Nephron (organoid): ENCODE measurements around the gene C3.

ENCODE experiments used
- H3K27ac Mint-ChIP-seq, 3 experiments: 2 replicates each; pipeline ENCODE4 v1.8.0; 2020; ENCODE audit warnings: mixed read lengths in 3 of 3, mild to moderate bottlenecking in 2 of 3, moderate library complexity in 1 of 3
- H3K27me3 Mint-ChIP-seq: 2 replicates; pipeline ENCODE4 v1.8.0; 2021; ENCODE audit warnings: low read depth, mild to moderate bottlenecking, moderate library complexity, mixed read lengths
- H3K36me3 Mint-ChIP-seq: 2 replicates; pipeline ENCODE4 v1.8.0; 2020; ENCODE audit warnings: low read depth, mixed read lengths
- H3K4me1 Mint-ChIP-seq: 2 replicates; pipeline ENCODE4 v1.8.0; 2020; ENCODE audit warnings: mixed read lengths
- H3K4me3 Mint-ChIP-seq, 3 experiments: 2 replicates each; pipeline ENCODE4 v1.8.0; 2020; ENCODE audit warnings: mild to moderate bottlenecking in 3 of 3, mixed read lengths in 3 of 3, moderate library complexity in 2 of 3
- H3K9me3 Mint-ChIP-seq: 2 replicates; pipeline ENCODE4 v1.8.0; 2020; ENCODE audit warnings: mixed read lengths
- TF ChIP-seq, protein P1 (sequence below), 3 experiments: fragments of 200-600 bp; sonication (generic); IDR thresholded peaks; one replicate each; pipeline ENCODE4 v1.5.0; 2021; ENCODE audit warnings: antibody characterized with exemption in 3 of 3; ENCODE audit not compliant: unreplicated experiment in 3 of 3

Gene C3

GRCh38 chr19:6694147-6694815, 26.2 kb downstream of the C3 start:
- Mint-ChIP-seq H3K36me3 (no peaks in the 10 kb centered on the region), H3K27ac (no peak overlapping the region), H3K4me3 (no peak overlapping the region), H3K4me1 (no peaks in the 10 kb centered on the region), H3K27me3 (no peaks in the 10 kb centered on the region), H3K9me3 (no peaks in the 10 kb centered on the region)
- TF ChIP-seq, protein P1, sequence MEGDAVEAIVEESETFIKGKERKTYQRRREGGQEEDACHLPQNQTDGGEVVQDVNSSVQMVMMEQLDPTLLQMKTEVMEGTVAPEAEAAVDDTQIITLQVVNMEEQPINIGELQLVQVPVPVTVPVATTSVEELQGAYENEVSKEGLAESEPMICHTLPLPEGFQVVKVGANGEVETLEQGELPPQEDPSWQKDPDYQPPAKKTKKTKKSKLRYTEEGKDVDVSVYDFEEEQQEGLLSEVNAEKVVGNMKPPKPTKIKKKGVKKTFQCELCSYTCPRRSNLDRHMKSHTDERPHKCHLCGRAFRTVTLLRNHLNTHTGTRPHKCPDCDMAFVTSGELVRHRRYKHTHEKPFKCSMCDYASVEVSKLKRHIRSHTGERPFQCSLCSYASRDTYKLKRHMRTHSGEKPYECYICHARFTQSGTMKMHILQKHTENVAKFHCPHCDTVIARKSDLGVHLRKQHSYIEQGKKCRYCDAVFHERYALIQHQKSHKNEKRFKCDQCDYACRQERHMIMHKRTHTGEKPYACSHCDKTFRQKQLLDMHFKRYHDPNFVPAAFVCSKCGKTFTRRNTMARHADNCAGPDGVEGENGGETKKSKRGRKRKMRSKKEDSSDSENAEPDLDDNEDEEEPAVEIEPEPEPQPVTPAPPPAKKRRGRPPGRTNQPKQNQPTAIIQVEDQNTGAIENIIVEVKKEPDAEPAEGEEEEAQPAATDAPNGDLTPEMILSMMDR (IDR thresholded peaks at IDR 0.05; ENCODE audit: unreplicated experiment in 3 of 3) = no peak

GRCh38 chr19:6693681-6694080, 26.8 kb downstream of the C3 start:
- TF ChIP-seq, protein P1 (IDR thresholded peaks at IDR 0.05; ENCODE audit: unreplicated experiment in 3 of 3) = no peak
- no peaks in the 10 kb centered on the region for H3K27me3 Mint-ChIP-seq
- H3K36me3 Mint-ChIP-seq = no peaks in the 10 kb centered on the region
- H3K4me3 Mint-ChIP-seq = no peak overlapping the region
- H3K27ac Mint-ChIP-seq = no peak overlapping the region
- H3K9me3 Mint-ChIP-seq = no peaks in the 10 kb centered on the region
- no peaks in the 10 kb centered on the region for H3K4me1 Mint-ChIP-seq

GRCh38 chr19:6693056-6693471, 27.4 kb downstream of the C3 start:
- no peak overlapping the region for H3K4me3 Mint-ChIP-seq
- TF ChIP-seq, protein P1 (IDR thresholded peaks at IDR 0.05; ENCODE audit: unreplicated experiment in 3 of 3) = no peak
- no peaks in the 10 kb centered on the region for H3K36me3 Mint-ChIP-seq
- H3K27me3 Mint-ChIP-seq = no peaks in the 10 kb centered on the region
- no peak overlapping the region for H3K27ac Mint-ChIP-seq
- H3K4me1 Mint-ChIP-seq = no peaks in the 10 kb centered on the region
- no peaks in the 10 kb centered on the region for H3K9me3 Mint-ChIP-seq

- H3K4me1 Mint-ChIP-seq = no peaks in the 10 kb centered on the region
- H3K27me3 Mint-ChIP-seq = no peaks in the 10 kb centered on the region
- H3K9me3 Mint-ChIP-seq = no peaks in the 10 kb centered on the region
- no peak overlapping the region for H3K4me3 Mint-ChIP-seq
- TF ChIP-seq, protein P1 (IDR thresholded peaks at IDR 0.05; ENCODE audit: unreplicated experiment in 3 of 3) = no peak
- no peak overlapping the region for H3K27ac Mint-ChIP-seq
- no peaks in the 10 kb centered on the region for H3K36me3 Mint-ChIP-seq
Measured at GRCh38 chr19:6692027-6692426, 28.4 kb downstream of the C3 start.

DNA sequence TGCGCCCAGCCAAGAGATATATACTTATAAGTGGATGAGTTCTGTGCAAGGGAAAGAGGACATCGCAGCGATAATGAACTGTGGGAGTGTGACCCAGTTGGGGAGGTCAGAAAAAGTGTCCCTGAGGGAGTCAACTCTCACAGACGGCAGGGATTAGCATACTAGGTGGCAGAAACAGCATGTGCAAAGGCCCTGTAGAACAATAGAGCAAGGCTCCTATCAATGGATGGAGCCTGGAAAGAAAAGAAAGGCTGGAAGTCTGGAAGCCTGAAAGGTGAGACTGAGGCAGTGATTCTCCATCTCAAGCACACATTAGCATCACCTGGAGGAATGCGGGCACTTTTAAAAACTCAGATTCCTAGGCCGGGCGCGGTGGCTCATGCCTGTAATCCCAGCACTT, 29.1 kb downstream of the C3 start:
- Mint-ChIP-seq H3K27me3 (peaks cover 3% of the 10 kb centered on the region), H3K4me1 (no peaks in the 10 kb centered on the region), H3K36me3 (no peaks in the 10 kb centered on the region), H3K9me3 (no peaks in the 10 kb centered on the region), H3K4me3 (no peak overlapping the region), H3K27ac (no peak overlapping the region)
- TF ChIP-seq, protein P1 (IDR thresholded peaks at IDR 0.05; ENCODE audit: unreplicated experiment in 3 of 3) = no peak

DNA sequence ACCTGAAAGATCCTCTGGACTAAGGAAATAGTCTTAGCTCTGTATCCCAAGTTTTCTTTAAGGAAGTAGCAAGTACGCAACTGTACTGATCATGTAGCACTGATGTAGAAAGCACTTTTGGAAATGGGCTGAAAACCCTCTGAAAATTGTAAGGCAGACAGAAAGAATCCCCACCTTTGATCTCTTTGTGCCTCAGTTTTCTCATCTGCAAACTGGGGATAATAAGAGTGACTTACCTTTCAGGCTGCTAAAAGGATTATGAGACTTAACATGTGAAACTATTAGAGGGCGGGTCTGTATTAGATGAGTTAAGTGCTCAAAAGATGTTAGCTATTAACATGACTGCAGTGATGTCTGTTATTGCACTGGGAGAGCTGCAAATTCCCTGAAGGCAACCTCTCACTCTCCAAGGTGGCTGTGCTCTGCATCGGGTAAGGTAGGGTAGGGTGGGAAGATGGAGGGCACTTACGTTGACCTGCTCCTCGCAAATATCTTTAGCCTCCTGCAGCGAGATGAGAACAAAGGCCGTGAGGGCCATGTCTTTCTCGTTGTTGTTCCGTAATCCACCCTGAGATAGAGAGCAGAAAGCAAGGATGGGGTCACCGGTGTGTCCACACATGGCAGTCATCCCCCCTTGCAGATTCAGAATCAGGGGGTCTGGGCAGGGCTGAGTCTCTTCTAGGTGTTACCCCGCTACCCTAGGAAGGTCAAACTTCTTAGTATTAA, 30.1 kb downstream of the C3 start:
- no peak overlapping the region for H3K4me3 Mint-ChIP-seq
- no peak overlapping the region for H3K27ac Mint-ChIP-seq
- no peaks in the 10 kb centered on the region for H3K9me3 Mint-ChIP-seq
- H3K4me1 Mint-ChIP-seq = no peaks in the 10 kb centered on the region
- H3K36me3 Mint-ChIP-seq = no peaks in the 10 kb centered on the region
- peaks cover 5% of the 10 kb centered on the region for H3K27me3 Mint-ChIP-seq
- TF ChIP-seq, protein P1 (IDR thresholded peaks at IDR 0.05; ENCODE audit: unreplicated experiment in 3 of 3) = no peak
